HUES6 (cell line): ENCODE results near the gene SCFD2.
"Not testable (repeated sequence)": the region's sequence is repeated elsewhere in the genome, so short reads cannot be mapped to it uniquely, and the experiment has no call there.

Source experiments
- H3K27ac ChIP-seq: 2 replicates; pipeline ENCODE4 v1.7.0; 2013; ENCODE audit warnings: low read depth, mild to moderate bottlenecking, low read length, inconsistent platforms
- H3K27me3 ChIP-seq: 2 replicates; pipeline ENCODE4 v1.6.1; 2013; ENCODE audit warnings: low read length; ENCODE audit not compliant: control insufficient read depth, insufficient read depth
- H3K36me3 ChIP-seq: 2 replicates; pipeline ENCODE4 v1.6.1; 2013; ENCODE audit warnings: low read length; ENCODE audit not compliant: control insufficient read depth, insufficient read depth
- H3K4me1 ChIP-seq: 2 replicates; pipeline ENCODE4 v1.6.1; 2013; ENCODE audit warnings: low read length; ENCODE audit not compliant: control insufficient read depth, insufficient read depth
- H3K4me3 ChIP-seq: 2 replicates; pipeline ENCODE4 v1.5.1; 2013; ENCODE audit warnings: low read depth, low read length
- H3K9ac ChIP-seq: one replicate; pipeline ENCODE4 v1.6.1; 2013; ENCODE audit warnings: mild to moderate bottlenecking, low read length
- H3K9me3 ChIP-seq: 2 replicates; pipeline ENCODE4 v1.6.1; 2013; ENCODE audit warnings: low read depth, low read length; ENCODE audit not compliant: control insufficient read depth, insufficient read depth

Gene SCFD2

GRCh38 chr4:53189011-53189410 lies 176.8 kb downstream of the SCFD2 start:
- no peaks in the 10 kb centered on the region for H3K9me3 ChIP-seq
- H3K9ac ChIP-seq = no peak overlapping the region
- H3K27ac ChIP-seq = no peak overlapping the region

GRCh38 chr4:53186714-53187358 lies 179.0 kb downstream of the SCFD2 start:
- Histone ChIP-seq H3K36me3 (no peaks in the 10 kb centered on the region), H3K27me3 (no peaks in the 10 kb centered on the region), H3K4me1 (no peaks in the 10 kb centered on the region), H3K9me3 (no peaks in the 10 kb centered on the region), H3K9ac (no peak overlapping the region), H3K27ac (no peak overlapping the region), H3K4me3 (no peak overlapping the region)

More at GRCh38 chr4:53189011-53189410, 176.8 kb downstream of the SCFD2 start:
- Histone ChIP-seq H3K27me3 (no peaks in the 10 kb centered on the region), H3K4me3 (no peak overlapping the region), H3K36me3 (no peaks in the 10 kb centered on the region), H3K4me1 (no peaks in the 10 kb centered on the region)

GRCh38 chr4:53185869-53186585 lies 179.8 kb downstream of the SCFD2 start:
- Histone ChIP-seq H3K9ac (no peak overlapping the region), H3K4me1 (no peaks in the 10 kb centered on the region)

GRCh38 chr4:53183754-53184153 lies 182.1 kb downstream of the SCFD2 start:
- no peak overlapping the region for H3K4me3 ChIP-seq
- no peak overlapping the region for H3K9ac ChIP-seq
- no peaks in the 10 kb centered on the region for H3K36me3 ChIP-seq
- H3K9me3 ChIP-seq = no peaks in the 10 kb centered on the region
- no peak overlapping the region for H3K27ac ChIP-seq
- no peaks in the 10 kb centered on the region for H3K27me3 ChIP-seq
- no peaks in the 10 kb centered on the region for H3K4me1 ChIP-seq

More at GRCh38 chr4:53185869-53186585, 179.8 kb downstream of the SCFD2 start:
- Histone ChIP-seq H3K9me3 (no peaks in the 10 kb centered on the region), H3K27ac (no peak overlapping the region), H3K27me3 (no peaks in the 10 kb centered on the region), H3K4me3 (no peak overlapping the region), H3K36me3 (no peaks in the 10 kb centered on the region)

- not testable (repeated sequence) for H3K4me3 ChIP-seq, H3K36me3 ChIP-seq, H3K9ac ChIP-seq, H3K27ac ChIP-seq, H3K4me1 ChIP-seq, H3K27me3 ChIP-seq
- peaks cover 20% of the 10 kb centered on the region for H3K9me3 ChIP-seq
These were observed 188.1 kb downstream of the SCFD2 start for GRCh38 chr4:53177751-53178150.

- peaks cover 20% of the 10 kb centered on the region for H3K9me3 ChIP-seq
- no peak overlapping the region for H3K4me3 ChIP-seq
- no peaks in the 10 kb centered on the region for H3K27me3 ChIP-seq
- no peak overlapping the region for H3K27ac ChIP-seq
- no peak overlapping the region for H3K9ac ChIP-seq
- H3K36me3 ChIP-seq = no peaks in the 10 kb centered on the region
- no peaks in the 10 kb centered on the region for H3K4me1 ChIP-seq
These were observed 190.2 kb downstream of the SCFD2 start for GRCh38 chr4:53175640-53176039.

- Histone ChIP-seq H3K27me3 (no peaks in the 10 kb centered on the region), H3K27ac (no peak overlapping the region), H3K9me3 (peaks cover 20% of the 10 kb centered on the region), H3K4me3 (no peak overlapping the region), H3K9ac (no peak overlapping the region), H3K4me1 (no peaks in the 10 kb centered on the region), H3K36me3 (no peaks in the 10 kb centered on the region)
These were observed 191.0 kb downstream of the SCFD2 start for GRCh38 chr4:53174823-53175222.

- peaks cover 20% of the 10 kb centered on the region for H3K9me3 ChIP-seq
- H3K9ac ChIP-seq = no peak overlapping the region
- H3K4me3 ChIP-seq = no peak overlapping the region
- H3K4me1 ChIP-seq = no peaks in the 10 kb centered on the region
- no peak overlapping the region for H3K27ac ChIP-seq
- H3K27me3 ChIP-seq = no peaks in the 10 kb centered on the region
- H3K36me3 ChIP-seq = no peaks in the 10 kb centered on the region
These were observed 192.3 kb downstream of the SCFD2 start for GRCh38 chr4:53173576-53173975.

GRCh38 chr4:53171797-53172196 lies 194.1 kb downstream of the SCFD2 start:
- Histone ChIP-seq H3K36me3 (no peaks in the 10 kb centered on the region), H3K9ac (no peak overlapping the region), H3K4me3 (no peak overlapping the region), H3K9me3 (peaks cover 7% of the 10 kb centered on the region), H3K27me3 (no peaks in the 10 kb centered on the region), H3K27ac (no peak overlapping the region), H3K4me1 (no peaks in the 10 kb centered on the region)

- no peak overlapping the region for H3K27ac ChIP-seq
- H3K4me1 ChIP-seq = no peaks in the 10 kb centered on the region
- H3K36me3 ChIP-seq = no peaks in the 10 kb centered on the region
- H3K9me3 ChIP-seq = peaks cover 3% of the 10 kb centered on the region; the same call in 1 of the 2 replicates
- no peak overlapping the region for H3K4me3 ChIP-seq
- no peak overlapping the region for H3K9ac ChIP-seq
- H3K27me3 ChIP-seq = no peaks in the 10 kb centered on the region
These were observed 195.9 kb downstream of the SCFD2 start for GRCh38 chr4:53169695-53170617.

- no peak overlapping the region for H3K27ac ChIP-seq
- no peak overlapping the region for H3K4me3 ChIP-seq
- no peaks in the 10 kb centered on the region for H3K36me3 ChIP-seq
- H3K9me3 ChIP-seq = peaks cover 1% of the 10 kb centered on the region; the same call in 1 of the 2 replicates
- no peak overlapping the region for H3K9ac ChIP-seq
- H3K4me1 ChIP-seq = no peaks in the 10 kb centered on the region
- H3K27me3 ChIP-seq = no peaks in the 10 kb centered on the region
These were observed 197.6 kb downstream of the SCFD2 start for GRCh38 chr4:53168228-53168627.
